Omental fat pad (tissue), 4 donors: ENCODE measurements around the gene TMEM151B. TPM values are rescaled to one million over a fixed set of nuclear protein-coding genes. Genes with fewer than 3 reads are reported as not detected.

Experiments used
- ATAC-seq: fragments of 150-250 bp; one replicate; pipeline ENCODE4 v1.9.1; 2016; ENCODE audit warnings: mild to moderate bottlenecking, moderate library complexity; ENCODE audit not compliant: low FRiP score
- DNase-seq: peaks from one replicate; pipeline ENCODE4 v3.0.0-alpha.2; 2019; ENCODE audit warnings: low spot score
- total RNA-seq, 4 donors: library from RNA; depleted of rRNA; stranded (reverse); fragments of >200 nt; gene quantifications; one replicate each; pipeline ENCODE4 v1.1.0, GENCODE V29; 2016
- TF ChIP-seq, protein P1 (sequence below), 3 donors: fragments of 450-650 bp; IDR thresholded peaks; one replicate each; pipeline ENCODE4 v1.5.1; 2016 to 2017; ENCODE audit warnings: antibody characterized with exemption in 3 of 3, mild to moderate bottlenecking in 3 of 3, moderate library complexity in 2 of 3

Gene TMEM151B
- total RNA-seq, 4 donors from 2014 or later: 0.19 TPM; not detected in 3

- TF ChIP-seq, protein P1, sequence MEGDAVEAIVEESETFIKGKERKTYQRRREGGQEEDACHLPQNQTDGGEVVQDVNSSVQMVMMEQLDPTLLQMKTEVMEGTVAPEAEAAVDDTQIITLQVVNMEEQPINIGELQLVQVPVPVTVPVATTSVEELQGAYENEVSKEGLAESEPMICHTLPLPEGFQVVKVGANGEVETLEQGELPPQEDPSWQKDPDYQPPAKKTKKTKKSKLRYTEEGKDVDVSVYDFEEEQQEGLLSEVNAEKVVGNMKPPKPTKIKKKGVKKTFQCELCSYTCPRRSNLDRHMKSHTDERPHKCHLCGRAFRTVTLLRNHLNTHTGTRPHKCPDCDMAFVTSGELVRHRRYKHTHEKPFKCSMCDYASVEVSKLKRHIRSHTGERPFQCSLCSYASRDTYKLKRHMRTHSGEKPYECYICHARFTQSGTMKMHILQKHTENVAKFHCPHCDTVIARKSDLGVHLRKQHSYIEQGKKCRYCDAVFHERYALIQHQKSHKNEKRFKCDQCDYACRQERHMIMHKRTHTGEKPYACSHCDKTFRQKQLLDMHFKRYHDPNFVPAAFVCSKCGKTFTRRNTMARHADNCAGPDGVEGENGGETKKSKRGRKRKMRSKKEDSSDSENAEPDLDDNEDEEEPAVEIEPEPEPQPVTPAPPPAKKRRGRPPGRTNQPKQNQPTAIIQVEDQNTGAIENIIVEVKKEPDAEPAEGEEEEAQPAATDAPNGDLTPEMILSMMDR (IDR thresholded peaks at IDR 0.05): no peak
- ATAC-seq: no peak
- no peak for DNase-seq
Measured at GRCh38 chr6:44303842-44304241, 33.6 kb downstream of the TMEM151B start.

DNA sequence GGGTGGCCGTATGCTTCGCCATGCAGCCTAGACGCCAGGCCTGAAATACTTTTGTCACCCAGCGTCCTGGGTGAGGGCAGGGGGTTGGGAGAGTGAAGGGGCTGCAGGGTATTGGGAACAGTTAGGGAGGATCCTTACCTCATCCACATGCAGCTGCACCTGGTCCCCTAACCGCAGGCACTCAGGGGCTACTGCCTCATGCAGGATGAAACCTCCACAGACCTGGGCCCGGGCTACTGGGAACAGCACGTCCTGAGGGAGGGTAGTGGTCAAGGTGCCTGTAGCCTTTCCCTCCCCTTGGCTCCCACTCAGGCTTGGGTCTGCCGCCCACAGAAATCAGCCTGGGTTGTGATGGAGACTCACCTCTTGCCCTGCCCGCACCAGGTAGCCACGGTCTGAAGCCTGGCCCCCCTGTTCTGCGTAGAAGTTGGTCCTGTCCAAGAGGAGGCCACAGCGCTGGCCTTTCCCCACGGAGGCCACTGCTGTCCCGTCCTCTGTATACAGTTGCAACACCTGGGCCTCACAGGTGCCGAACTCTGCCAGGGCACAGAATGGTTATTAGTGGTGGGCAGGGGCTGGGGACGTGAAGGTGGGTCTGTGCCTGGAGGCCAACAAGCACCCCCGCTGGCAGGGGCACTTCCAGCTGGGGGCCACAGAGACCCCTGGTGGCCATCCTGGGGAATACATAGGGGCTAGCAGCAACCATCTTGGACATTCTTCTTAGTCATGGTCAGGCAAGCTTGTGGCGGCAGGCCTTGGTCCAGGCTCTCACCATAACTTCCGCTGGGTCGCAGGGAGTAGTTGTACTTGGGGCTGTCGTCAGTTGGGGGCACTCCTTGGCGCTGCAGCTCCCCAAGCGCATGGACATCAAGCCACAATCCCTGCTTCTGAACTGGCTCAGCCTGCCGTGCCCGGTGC lies 34.3 kb downstream of the TMEM151B start:
- DNase-seq (no peak), ATAC-seq (no peak)
- TF ChIP-seq, protein P1 (IDR thresholded peaks at IDR 0.05): no peak

DNA sequence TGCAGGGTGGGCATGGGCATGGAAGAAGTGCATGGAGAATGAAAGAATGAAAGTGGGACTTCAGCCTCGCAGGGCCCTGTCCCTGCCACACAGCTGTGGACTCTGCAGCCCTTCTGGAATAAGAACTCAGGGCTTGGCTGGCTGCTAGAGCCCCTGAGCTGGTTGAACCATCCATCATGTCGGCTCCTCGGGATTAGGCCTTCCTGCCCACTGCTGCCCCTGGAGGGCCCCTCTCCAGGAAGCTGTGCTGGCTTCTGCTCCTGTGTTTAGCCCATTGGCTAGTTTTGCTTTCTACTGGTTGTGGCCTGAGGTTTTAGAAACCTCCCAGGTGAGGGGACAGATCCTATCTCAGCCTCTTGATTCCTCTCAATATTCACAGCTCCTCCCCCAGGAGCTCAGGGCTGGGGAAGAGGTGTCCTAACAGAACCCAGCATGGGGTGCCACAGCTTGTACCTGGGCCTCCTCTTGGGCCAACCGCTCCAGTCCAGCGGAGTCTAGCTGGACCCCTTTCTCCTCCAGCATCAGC lies 35.0 kb downstream of the TMEM151B start:
- TF ChIP-seq, protein P1 (IDR thresholded peaks at IDR 0.05): no peak
- DNase-seq: no peak
- no peak for ATAC-seq

DNA sequence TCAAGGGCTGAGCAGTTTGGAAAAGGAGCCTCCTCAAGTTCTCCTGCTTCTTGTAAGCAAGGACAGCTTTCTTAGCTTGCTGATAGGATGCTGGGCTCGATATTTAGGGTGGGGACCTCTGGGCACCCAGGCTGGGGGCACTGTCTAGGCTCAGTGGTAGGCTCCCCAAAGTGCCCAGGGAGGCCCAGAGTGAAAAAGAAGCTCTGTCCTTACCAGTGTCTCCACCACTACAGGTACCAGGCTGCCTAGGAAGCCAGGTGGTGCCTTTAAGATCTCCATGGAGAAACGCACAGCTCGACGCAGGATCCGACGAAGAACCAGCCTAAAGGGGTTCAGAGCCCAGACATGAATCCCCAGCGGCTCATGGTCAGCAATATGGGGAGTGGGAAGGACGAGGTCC lies 36.5 kb downstream of the TMEM151B start:
- TF ChIP-seq, protein P1 (IDR thresholded peaks at IDR 0.05): no peak
- ATAC-seq (no peak), DNase-seq (no peak)

DNA sequence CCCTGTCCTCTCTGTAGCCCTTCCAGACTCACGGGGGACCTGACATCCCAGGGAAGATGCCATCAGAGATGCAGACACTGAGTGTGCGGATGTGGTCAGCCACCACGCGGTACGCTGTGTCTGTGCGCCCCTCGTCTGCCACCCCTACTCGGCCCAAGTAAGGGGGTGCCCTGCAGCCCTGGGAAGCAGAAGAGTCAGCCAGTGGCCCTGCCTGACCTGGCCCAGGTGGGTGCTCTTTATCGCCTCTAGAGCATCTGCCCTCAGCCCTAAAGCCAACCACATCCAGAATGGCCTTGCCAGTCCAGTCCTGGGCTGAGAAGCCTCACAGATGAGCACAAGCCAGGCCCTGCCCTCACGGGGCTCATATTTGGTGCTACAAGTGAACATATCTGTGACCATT lies 37.0 kb downstream of the TMEM151B start:
- DNase-seq (no peak), ATAC-seq (no peak)
- TF ChIP-seq, protein P1 (IDR thresholded peaks at IDR 0.05): no peak

GRCh38 chr6:44309092-44309491 lies 38.8 kb downstream of the TMEM151B start:
- TF ChIP-seq, protein P1 (IDR thresholded peaks at IDR 0.05): no peak
- DNase-seq (no peak), ATAC-seq (no peak)

DNA sequence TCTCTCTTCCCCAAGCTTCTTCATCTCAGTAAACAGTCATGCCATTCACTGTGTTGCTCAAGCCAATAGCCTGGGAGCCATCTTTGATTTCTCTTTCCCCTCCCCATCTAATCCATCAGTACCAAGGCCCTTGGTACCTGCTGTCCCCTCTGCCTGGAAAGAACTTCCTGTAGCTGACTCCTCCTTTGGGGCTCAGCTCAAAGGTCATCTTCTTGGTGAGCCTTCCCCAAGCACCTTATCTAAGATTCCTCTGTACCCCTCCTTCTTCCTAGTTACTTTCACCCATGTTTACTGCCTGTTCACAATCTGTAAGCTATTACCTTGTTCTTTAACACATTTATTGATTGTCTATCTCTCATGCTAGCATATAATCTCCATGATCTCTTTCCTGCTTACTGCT lies 39.4 kb downstream of the TMEM151B start:
- ATAC-seq (no peak), DNase-seq (no peak)
- TF ChIP-seq, protein P1 (IDR thresholded peaks at IDR 0.05): no peak
